Mammary microvascular endothelial cell (primary cell): ENCODE data around the gene ADAMTS7. TPM values are rescaled to one million over a fixed set of nuclear protein-coding genes. Genes with fewer than 3 reads are reported as not detected.

Experiments
- total RNA-seq: library from RNA; depleted of rRNA; stranded (reverse); fragments of >200 nt; gene quantifications from 2 replicates; pipeline ENCODE4 v1.2.3, GENCODE V29; 2015

The ADAMTS7 gene, protein sequence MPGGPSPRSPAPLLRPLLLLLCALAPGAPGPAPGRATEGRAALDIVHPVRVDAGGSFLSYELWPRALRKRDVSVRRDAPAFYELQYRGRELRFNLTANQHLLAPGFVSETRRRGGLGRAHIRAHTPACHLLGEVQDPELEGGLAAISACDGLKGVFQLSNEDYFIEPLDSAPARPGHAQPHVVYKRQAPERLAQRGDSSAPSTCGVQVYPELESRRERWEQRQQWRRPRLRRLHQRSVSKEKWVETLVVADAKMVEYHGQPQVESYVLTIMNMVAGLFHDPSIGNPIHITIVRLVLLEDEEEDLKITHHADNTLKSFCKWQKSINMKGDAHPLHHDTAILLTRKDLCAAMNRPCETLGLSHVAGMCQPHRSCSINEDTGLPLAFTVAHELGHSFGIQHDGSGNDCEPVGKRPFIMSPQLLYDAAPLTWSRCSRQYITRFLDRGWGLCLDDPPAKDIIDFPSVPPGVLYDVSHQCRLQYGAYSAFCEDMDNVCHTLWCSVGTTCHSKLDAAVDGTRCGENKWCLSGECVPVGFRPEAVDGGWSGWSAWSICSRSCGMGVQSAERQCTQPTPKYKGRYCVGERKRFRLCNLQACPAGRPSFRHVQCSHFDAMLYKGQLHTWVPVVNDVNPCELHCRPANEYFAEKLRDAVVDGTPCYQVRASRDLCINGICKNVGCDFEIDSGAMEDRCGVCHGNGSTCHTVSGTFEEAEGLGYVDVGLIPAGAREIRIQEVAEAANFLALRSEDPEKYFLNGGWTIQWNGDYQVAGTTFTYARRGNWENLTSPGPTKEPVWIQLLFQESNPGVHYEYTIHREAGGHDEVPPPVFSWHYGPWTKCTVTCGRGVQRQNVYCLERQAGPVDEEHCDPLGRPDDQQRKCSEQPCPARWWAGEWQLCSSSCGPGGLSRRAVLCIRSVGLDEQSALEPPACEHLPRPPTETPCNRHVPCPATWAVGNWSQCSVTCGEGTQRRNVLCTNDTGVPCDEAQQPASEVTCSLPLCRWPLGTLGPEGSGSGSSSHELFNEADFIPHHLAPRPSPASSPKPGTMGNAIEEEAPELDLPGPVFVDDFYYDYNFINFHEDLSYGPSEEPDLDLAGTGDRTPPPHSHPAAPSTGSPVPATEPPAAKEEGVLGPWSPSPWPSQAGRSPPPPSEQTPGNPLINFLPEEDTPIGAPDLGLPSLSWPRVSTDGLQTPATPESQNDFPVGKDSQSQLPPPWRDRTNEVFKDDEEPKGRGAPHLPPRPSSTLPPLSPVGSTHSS (N-terminal part only)
- total RNA-seq = 15.2 and 17.3 TPM in 2 replicates

DNA sequence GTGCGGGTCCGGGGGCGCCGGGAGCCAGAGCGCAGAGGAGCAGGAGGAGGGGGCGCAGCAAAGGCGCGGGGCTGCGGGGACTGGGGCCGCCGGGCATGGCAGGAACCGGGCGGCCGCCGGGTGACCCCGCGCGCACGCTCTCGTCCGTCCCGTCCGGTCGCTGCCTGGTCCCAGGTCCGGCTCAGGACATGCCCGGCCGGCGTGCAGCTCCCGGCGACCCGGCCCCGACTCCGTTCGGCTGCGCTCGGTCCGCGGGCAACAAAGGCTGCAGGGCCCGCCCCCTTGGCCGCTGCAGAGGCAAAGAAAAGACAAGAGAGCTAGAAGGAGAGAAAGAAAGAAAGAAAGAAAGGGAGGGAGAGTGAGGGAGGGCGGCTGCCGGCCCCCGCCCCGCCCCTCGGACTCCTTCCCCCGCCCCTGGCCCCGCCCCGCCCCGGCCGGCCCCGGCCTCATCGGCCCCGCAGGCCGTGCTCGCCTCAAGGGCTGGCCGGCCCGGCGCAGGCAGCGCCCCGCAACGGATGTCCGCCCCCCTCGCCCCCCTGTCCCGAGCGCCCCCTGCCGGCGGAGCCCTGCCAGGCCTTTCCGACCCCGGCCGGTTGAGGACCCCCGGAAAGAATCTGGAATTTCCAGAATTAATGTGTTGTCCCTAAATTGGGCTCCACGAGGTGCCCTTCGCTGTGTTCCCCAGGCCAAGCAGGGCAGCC is at the start of gene ADAMTS7:
TSS of gene ADAMTS7 (minus strand) at position 341 of the 701 bp plus-strand sequence. CDS start at position 97, 244 bp downstream.

Other genes starting within 250 kb of the ADAMTS7 start
- 3.9 and 7.2 TPM in 2 replicates for gene CHRNA5, start 245.9 kb downstream of the ADAMTS7 start, total RNA-seq
- gene CHRNA3, start 190.5 kb downstream of the ADAMTS7 start, total RNA-seq = not detected in 2 replicates
- gene CHRNB4, start 170.3 kb downstream of the ADAMTS7 start, total RNA-seq = not detected in 2 replicates
- 213 and 254 TPM in 2 replicates for gene MORF4L1, start 61.4 kb upstream of the ADAMTS7 start, total RNA-seq
- 74.3 and 84.1 TPM in 2 replicates for gene CTSH, start 133.6 kb upstream of the ADAMTS7 start, total RNA-seq